Measurements from ENCODE around the gene SECISBP2. TPM values are rescaled to one million over a fixed set of nuclear protein-coding genes. Genes with fewer than 3 reads are reported as not detected.

Gene SECISBP2
- total and polyA plus RNA-seq, 2 experiments from 2014 or later = 77.7 to 86.8 TPM

- Mint-ChIP-seq H3K4me3 (no peak overlapping the region), H3K27me3 (ENCODE audit: insufficient read depth, low read depth, poor library complexity) (peaks cover 5% of the 10 kb centered on the region), H3K9me3 (no peaks in the 10 kb centered on the region), H3K4me1 (no peaks in the 10 kb centered on the region), H3K36me3 (ENCODE audit: low read depth) (peaks cover 33% of the 10 kb centered on the region), H3K27ac (peak overlapping the region; percentile 42; the same call in 1 of the 2 replicates)
- ATAC-seq (no peak), DNase-seq (ENCODE audit: low spot score) (no peak)
- Histone ChIP-seq H3K9me2 (ENCODE audit: insufficient read depth) (no peaks in the 10 kb centered on the region), H3K27me3 (ENCODE audit: insufficient read depth) (no peaks in the 10 kb centered on the region), H3K4me3 (no peak overlapping the region), H3K4me2 (no peak overlapping the region), H3K27ac (ENCODE audit: low read depth) (no peak overlapping the region), H2AFZ (no peak overlapping the region), H3K36me3 (ENCODE audit: insufficient read depth) (peaks cover 23% of the 10 kb centered on the region), H3F3A (replicated peaks; ENCODE audit: low read depth) (no peaks in the 10 kb centered on the region), H4K20me1 (replicated peaks; ENCODE audit: insufficient read depth) (peaks cover 9% of the 10 kb centered on the region; the same call in 1 of the 2 replicates), H3K79me2 (replicated peaks; ENCODE audit: insufficient read depth) (no peaks in the 10 kb centered on the region), H3K4me1 (ENCODE audit: insufficient read depth) (no peaks in the 10 kb centered on the region)
- no peak for TF ChIP-seq ZNF114 (CRISPR knock-in tag; IDR thresholded peaks at IDR 0.05)
- TF ChIP-seq JUNB (IDR thresholded peaks at IDR 0.05; ENCODE audit: unreplicated experiment) = no peak
- TF ChIP-seq CTCF (conservative IDR thresholded peaks at IDR 0.05; ENCODE audit: low read depth in 2 of 2) = no peak
- no peak for TF ChIP-seq ZNF331 (CRISPR knock-in tag; IDR thresholded peaks at IDR 0.05; ENCODE audit: low read depth)
- no peak for TF ChIP-seq POLR2AphosphoS5 (IDR thresholded peaks at IDR 0.05; ENCODE audit: low read depth)
- TF ChIP-seq STAT1 (IDR thresholded peaks at IDR 0.05; ENCODE audit: unreplicated experiment) = no peak
- no peak for TF ChIP-seq ZNF462 (CRISPR knock-in tag; IDR thresholded peaks at IDR 0.05)
- no peak for TF ChIP-seq CREB1 (CRISPR knock-in tag; IDR thresholded peaks at IDR 0.05; ENCODE audit: low read depth)
- no peak for TF ChIP-seq EZH2phosphoT487 (IDR thresholded peaks at IDR 0.05; ENCODE audit: unreplicated experiment)
- TF ChIP-seq NANOG (IDR thresholded peaks at IDR 0.05; ENCODE audit: borderline replicate concordance) = no peak
- TF ChIP-seq ETS1 (IDR thresholded peaks at IDR 0.05) = no peak
- TF ChIP-seq EZH2 (IDR thresholded peaks at IDR 0.05; ENCODE audit: low read depth, unreplicated experiment) = no peak
- no peak for TF ChIP-seq REST (IDR thresholded peaks at IDR 0.05; ENCODE audit: unreplicated experiment)
Measured at GRCh38 chr9:89363921-89364665, 45.8 kb downstream of the SECISBP2 start.

Data from GM23338 (cell line).